Activated CD8-positive, alpha-beta T cell treated with anti-CD3 and anti-CD28 coated beads for 36 hours (primary cell): ENCODE measurements around the gene UVRAG. TPM values are rescaled to one million over a fixed set of nuclear protein-coding genes. Genes with fewer than 3 reads are reported as not detected.

Experiments
- ATAC-seq: fragments of 200-7000 bp; cut with Tn5 transposase; one replicate; pipeline ENCODE4 v1.10.0; 2021; ENCODE audit warnings: mild to moderate bottlenecking, moderate library complexity
- CTCF ChIA-PET: fragments of 350-600 bp; sonication (Branson Sonifier 250); formaldehyde crosslinking; loops from one replicate; lab custom pipeline; 2021; ENCODE audit warnings: antibody characterized with exemption; lab: Charles Lee
- POLR2A ChIA-PET: fragments of 350-600 bp; sonication (Branson Sonifier 250); formaldehyde crosslinking; loops from one replicate; lab custom pipeline; 2021; ENCODE audit warnings: antibody characterized with exemption; lab: Charles Lee
- DNase-seq: peaks from one replicate; pipeline ENCODE4 v3.0.0-alpha.2; 2020
- H3K27ac Mint-ChIP-seq: one replicate; pipeline ENCODE4 v1.8.0; 2021; ENCODE audit warnings: mild to moderate bottlenecking, mixed read lengths
- H3K27me3 Mint-ChIP-seq: one replicate; pipeline ENCODE4 v1.8.0; 2021; ENCODE audit warnings: mixed read lengths
- H3K36me3 Mint-ChIP-seq: one replicate; pipeline ENCODE4 v1.8.0; 2021; ENCODE audit warnings: low read depth, mixed read lengths
- H3K4me1 Mint-ChIP-seq: one replicate; pipeline ENCODE4 v1.8.0; 2021; ENCODE audit warnings: low read depth, mixed read lengths
- H3K4me3 Mint-ChIP-seq: one replicate; pipeline ENCODE4 v1.8.0; 2021; ENCODE audit warnings: mild to moderate bottlenecking, moderate library complexity, mixed read lengths
- H3K9me3 Mint-ChIP-seq: one replicate; pipeline ENCODE4 v1.8.0; 2021; ENCODE audit warnings: mixed read lengths
- CTCF ChIP-seq: fragments of 200-600 bp; IDR thresholded peaks from one replicate; pipeline ENCODE4 v1.8.0; 2022; ENCODE audit warnings: antibody characterized with exemption, mild to moderate bottlenecking
- intact Hi-C: fragments of 100-400 bp; cut with micrococcal nuclease; formaldehyde crosslinking; loops from one replicate; pipeline ENCODE4 v1.10.0; 2022
- total RNA-seq, 2 experiments: library from RNA; stranded (reverse); gene quantifications; one replicate each; pipeline ENCODE4 v1.2.3, GENCODE V29; 2021

The UVRAG gene
- total RNA-seq, 2 experiments from 2014 or later: 14.4 to 15.7 TPM

GRCh38 chr11:75934851-75935250 is 119.8 kb downstream of the UVRAG start:
- no peaks in the 10 kb centered on the region for H3K9me3 Mint-ChIP-seq
- POLR2A ChIA-PET: no interaction called here
- no peak for DNase-seq
- ATAC-seq: no peak
- CTCF ChIA-PET: no interaction called here
- H3K27ac Mint-ChIP-seq: no peak overlapping the region
- H3K27me3 Mint-ChIP-seq: no peaks in the 10 kb centered on the region
- no peak for TF ChIP-seq CTCF
- intact Hi-C loops: no loop called here
- H3K36me3 Mint-ChIP-seq: peaks cover 2% of the 10 kb centered on the region
- peaks cover 1% of the 10 kb centered on the region for H3K4me1 Mint-ChIP-seq
- H3K4me3 Mint-ChIP-seq: no peak overlapping the region

GRCh38 chr11:75938543-75938942 is 123.5 kb downstream of the UVRAG start:
- TF ChIP-seq CTCF: no peak
- Mint-ChIP-seq H3K36me3 (no peaks in the 10 kb centered on the region), H3K4me1 (peaks cover 4% of the 10 kb centered on the region), H3K27me3 (no peaks in the 10 kb centered on the region), H3K4me3 (no peak overlapping the region), H3K27ac (no peak overlapping the region), H3K9me3 (no peaks in the 10 kb centered on the region)
- ATAC-seq (no peak), DNase-seq (no peak)
- intact Hi-C loops: no loop called here
- POLR2A ChIA-PET: no interaction called here
- CTCF ChIA-PET: no interaction called here

DNA sequence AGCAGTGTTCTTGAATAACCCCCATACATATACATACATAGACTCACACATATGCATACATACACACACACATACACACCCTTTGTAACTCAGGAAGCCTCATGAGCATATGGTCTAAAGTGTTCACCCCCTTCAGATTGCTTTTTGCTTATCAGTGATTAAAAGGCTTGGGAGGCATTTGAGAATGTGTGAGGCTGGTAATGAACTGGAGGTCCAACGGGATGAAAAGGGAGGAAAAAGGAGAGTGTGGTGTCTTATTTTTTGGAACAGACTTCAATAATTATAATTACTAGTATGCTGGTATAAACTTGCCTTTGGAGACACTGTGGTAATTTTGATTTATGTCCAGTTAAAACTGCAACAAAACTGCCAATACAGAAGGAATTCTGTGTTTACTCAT is 124.5 kb downstream of the UVRAG start:
- intact Hi-C loops: no loop called here
- ChIA-PET CTCF (no interaction called here), POLR2A (no interaction called here)
- Mint-ChIP-seq H3K27me3 (no peaks in the 10 kb centered on the region), H3K4me1 (peaks cover 4% of the 10 kb centered on the region), H3K4me3 (no peak overlapping the region), H3K27ac (no peak overlapping the region), H3K9me3 (no peaks in the 10 kb centered on the region), H3K36me3 (no peaks in the 10 kb centered on the region)
- no peak for DNase-seq
- no peak for TF ChIP-seq CTCF
- ATAC-seq: no peak

- POLR2A ChIA-PET: no interaction called here
- Mint-ChIP-seq H3K4me1 (peaks cover 4% of the 10 kb centered on the region), H3K27me3 (no peaks in the 10 kb centered on the region), H3K36me3 (no peaks in the 10 kb centered on the region), H3K27ac (no peak overlapping the region), H3K4me3 (no peak overlapping the region), H3K9me3 (no peaks in the 10 kb centered on the region)
- intact Hi-C loops: no loop called here
- DNase-seq (no peak), ATAC-seq (no peak)
- no peak for TF ChIP-seq CTCF
- CTCF ChIA-PET: no interaction called here
These were observed 125.0 kb downstream of the UVRAG start for GRCh38 chr11:75939992-75940391.

DNA sequence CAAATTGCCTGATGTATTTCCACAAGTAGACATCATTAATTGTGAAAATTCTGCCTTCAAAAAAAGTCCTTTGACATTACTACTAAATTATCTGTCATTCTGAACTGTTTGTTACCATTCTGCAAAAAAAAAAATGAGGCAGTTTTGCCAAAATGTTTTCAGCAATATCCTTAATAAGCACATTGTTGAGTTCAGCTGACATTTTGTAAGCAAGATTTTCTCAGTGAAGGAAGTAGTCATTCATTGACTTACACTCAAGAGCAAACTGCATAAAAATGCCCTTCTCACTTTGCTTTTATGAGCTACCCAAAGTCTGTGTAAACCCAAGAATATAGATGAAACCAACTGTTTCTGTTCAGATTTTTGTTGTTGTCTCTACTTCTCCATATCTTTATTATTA is 125.9 kb downstream of the UVRAG start:
- Mint-ChIP-seq H3K27ac (no peak overlapping the region), H3K4me1 (peaks cover 10% of the 10 kb centered on the region), H3K36me3 (no peaks in the 10 kb centered on the region), H3K9me3 (no peaks in the 10 kb centered on the region), H3K27me3 (no peaks in the 10 kb centered on the region), H3K4me3 (no peak overlapping the region)
- ChIA-PET CTCF (no interaction called here), POLR2A (interaction anchor here (1.0 kb wide), 1 partner anchor 12 kb away, joined by 3 read pairs; no protein-coding TSS in a partner anchor)
- TF ChIP-seq CTCF: no peak
- intact Hi-C loops: no loop called here
- DNase-seq (no peak), ATAC-seq (no peak)
